ENCODE results near the gene ALKBH6. TPM values are rescaled to one million over a fixed set of nuclear protein-coding genes. Genes with fewer than 3 reads are reported as not detected.

The ALKBH6 gene
- total RNA-seq, 4 donors from 2014 or later = 14.6 to 28.6 (median 18.8) TPM

GRCh38 chr19:36001605-36002004 lies 12.4 kb downstream of the ALKBH6 start:
- Histone ChIP-seq H3K4me1 (peaks cover 1 to 30% (median 16%) of the 10 kb centered on the region in 3 donors), H3K9me3 (no peaks in the 10 kb centered on the region), H3K27ac (no peak overlapping the region), H3K4me3 (no peak overlapping the region), H3K27me3 (no peaks in the 10 kb centered on the region), H3K36me3 (peaks cover 0 to 45% (median 0%) of the 10 kb centered on the region in 3 donors)
- 93 to 100% methylated on average over 1 to 3 of the region's 3 CpGs for WGBS, 2 donors
- intact Hi-C loops (cut with DNase I) = no loop called here
- TF ChIP-seq CTCF (IDR thresholded peaks at IDR 0.05) (no peak), POLR2A (IDR thresholded peaks at IDR 0.05) (no peak)
- DNase-seq = no peak

- no peaks in the 10 kb centered on the region for H3K9me3 ChIP-seq
- TF ChIP-seq POLR2A (IDR thresholded peaks at IDR 0.05) (no peak), CTCF (IDR thresholded peaks at IDR 0.05) (no peak)
- H3K4me1 ChIP-seq = peaks cover 12 to 58% (median 34%) of the 10 kb centered on the region in 3 donors
- H3K27me3 ChIP-seq = no peaks in the 10 kb centered on the region
- peak overlapping the region in 3 of 4 donors; percentile 84 to 92 (median 88) for H3K27ac ChIP-seq
- no peak for DNase-seq
- 90% methylated on average over 6 to 8 of the region's 8 CpGs for WGBS, 2 donors
- peak overlapping the region in 2 of 4 donors; percentile 83 to 88 for H3K4me3 ChIP-seq
- intact Hi-C loops (cut with DNase I) = no loop called here
- peaks cover 0 to 32% (median 0%) of the 10 kb centered on the region in 3 donors for H3K36me3 ChIP-seq
These were observed 17.2 kb downstream of the ALKBH6 start for GRCh38 chr19:35996777-35997176.

GRCh38 chr19:35995048-35995993 lies 18.7 kb downstream of the ALKBH6 start, which contains the start of gene SDHAF1:
Gene SDHAF1 (plus strand): TSS chr19:35995188. CDS start chr19:35995275, 87 bp downstream.
- peaks cover 12 to 58% (median 34%) of the 10 kb centered on the region in 3 donors for H3K4me1 ChIP-seq

GRCh38 chr19:35993923-35994598 lies 20.0 kb downstream of the ALKBH6 start:
- Histone ChIP-seq H3K27ac (peak overlapping the region; percentile 34 to 92 (median 84)), H3K4me1 (peaks cover 12 to 47% (median 28%) of the 10 kb centered on the region in 3 donors), H3K27me3 (no peaks in the 10 kb centered on the region), H3K36me3 (peaks cover 0 to 24% (median 0%) of the 10 kb centered on the region in 3 donors), H3K4me3 (peak overlapping the region; percentile 71 to 94 (median 86)), H3K9me3 (no peaks in the 10 kb centered on the region)
- intact Hi-C loops (cut with DNase I) = no loop called here
- WGBS, 2 donors = 22 to 40% methylated on average over 7 to 27 of the region's 49 CpGs
- no peak for TF ChIP-seq POLR2A (IDR thresholded peaks at IDR 0.05)
- TF ChIP-seq CTCF (IDR thresholded peaks at IDR 0.05) = no peak
- DNase-seq = no peak

More at GRCh38 chr19:35995048-35995993, 18.7 kb downstream of the ALKBH6 start, which contains the start of gene SDHAF1:
- Histone ChIP-seq H3K27ac (peak within 1 kb of the TSS; percentile 83 to 92 (median 86)), H3K4me3 (peak within 1 kb of the TSS; percentile 71 to 94 (median 86)), H3K36me3 (peaks cover 0 to 27% (median 0%) of the 10 kb centered on the region in 3 donors), H3K27me3 (no peaks in the 10 kb centered on the region), H3K9me3 (no peaks in the 10 kb centered on the region)
- intact Hi-C loops (cut with DNase I) = no loop called here
- peak; percentile 79 for DNase-seq
- TF ChIP-seq POLR2A (IDR thresholded peaks at IDR 0.05) (peak in 2 of 4 donors; percentile 59 to 76), CTCF (IDR thresholded peaks at IDR 0.05) (no peak)
- 2% methylated on average over 12 of the region's 97 CpGs; no CpG with 5 or more reads in 1 of the 2 donors for WGBS, 2 donors
